ENCODE data around the gene SLC2A9.

The SLC2A9 gene

GRCh38 chr4:10034612-10035104 is 13.4 kb upstream of the SLC2A9 start:
- in situ Hi-C loops (cut with HindIII; ENCODE audit: low pct_unique_long_range_greater_than_20kb, low sequenced_read_pairs) = no loop called here
- no peak for TF ChIP-seq JUND (IDR thresholded peaks at IDR 0.05; ENCODE audit: low read depth)
- no peak for DNase-seq (ENCODE audit: low read depth in 1 of 2, low spot score in 1 of 2)

- TF ChIP-seq JUND (IDR thresholded peaks at IDR 0.05; ENCODE audit: low read depth) = no peak
- in situ Hi-C loops (cut with HindIII; ENCODE audit: low pct_unique_long_range_greater_than_20kb, low sequenced_read_pairs) = no loop called here
- no peak for DNase-seq (ENCODE audit: low read depth in 1 of 2, low spot score in 1 of 2)
Observed at GRCh38 chr4:10034136-10034535, 12.8 kb upstream of the SLC2A9 start.

- TF ChIP-seq JUND (IDR thresholded peaks at IDR 0.05; ENCODE audit: low read depth) = no peak
- DNase-seq (ENCODE audit: low read depth in 1 of 2, low spot score in 1 of 2) = no peak
- in situ Hi-C loops (cut with HindIII; ENCODE audit: low pct_unique_long_range_greater_than_20kb, low sequenced_read_pairs) = no loop called here
Observed at GRCh38 chr4:10033191-10033881, 12.0 kb upstream of the SLC2A9 start.

DNA sequence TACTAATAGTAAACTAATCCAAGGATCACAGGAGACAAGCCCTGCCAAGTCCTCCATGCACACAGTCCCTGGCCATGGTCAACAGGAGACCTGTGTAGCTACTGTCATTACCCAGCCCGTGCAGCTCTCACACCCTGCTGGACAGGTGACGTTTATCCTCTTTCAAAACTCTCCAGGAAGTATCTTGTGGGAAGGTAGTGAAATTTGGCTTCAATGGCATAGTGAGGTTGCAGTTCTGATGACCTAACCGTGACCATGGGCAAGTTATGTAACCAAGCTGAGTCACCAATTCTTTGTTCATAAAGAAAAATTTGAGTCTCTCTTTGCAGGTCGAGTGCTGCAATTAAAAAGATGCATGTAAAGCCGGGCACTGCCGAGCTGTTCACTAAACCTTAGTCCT is 11.3 kb upstream of the SLC2A9 start:
- DNase-seq (ENCODE audit: low read depth in 1 of 2, low spot score in 1 of 2) = peak in 1 of 2 experiments; percentile 16
- no peak for TF ChIP-seq JUND (IDR thresholded peaks at IDR 0.05; ENCODE audit: low read depth)
- in situ Hi-C loops (cut with HindIII; ENCODE audit: low pct_unique_long_range_greater_than_20kb, low sequenced_read_pairs) = no loop called here

DNA sequence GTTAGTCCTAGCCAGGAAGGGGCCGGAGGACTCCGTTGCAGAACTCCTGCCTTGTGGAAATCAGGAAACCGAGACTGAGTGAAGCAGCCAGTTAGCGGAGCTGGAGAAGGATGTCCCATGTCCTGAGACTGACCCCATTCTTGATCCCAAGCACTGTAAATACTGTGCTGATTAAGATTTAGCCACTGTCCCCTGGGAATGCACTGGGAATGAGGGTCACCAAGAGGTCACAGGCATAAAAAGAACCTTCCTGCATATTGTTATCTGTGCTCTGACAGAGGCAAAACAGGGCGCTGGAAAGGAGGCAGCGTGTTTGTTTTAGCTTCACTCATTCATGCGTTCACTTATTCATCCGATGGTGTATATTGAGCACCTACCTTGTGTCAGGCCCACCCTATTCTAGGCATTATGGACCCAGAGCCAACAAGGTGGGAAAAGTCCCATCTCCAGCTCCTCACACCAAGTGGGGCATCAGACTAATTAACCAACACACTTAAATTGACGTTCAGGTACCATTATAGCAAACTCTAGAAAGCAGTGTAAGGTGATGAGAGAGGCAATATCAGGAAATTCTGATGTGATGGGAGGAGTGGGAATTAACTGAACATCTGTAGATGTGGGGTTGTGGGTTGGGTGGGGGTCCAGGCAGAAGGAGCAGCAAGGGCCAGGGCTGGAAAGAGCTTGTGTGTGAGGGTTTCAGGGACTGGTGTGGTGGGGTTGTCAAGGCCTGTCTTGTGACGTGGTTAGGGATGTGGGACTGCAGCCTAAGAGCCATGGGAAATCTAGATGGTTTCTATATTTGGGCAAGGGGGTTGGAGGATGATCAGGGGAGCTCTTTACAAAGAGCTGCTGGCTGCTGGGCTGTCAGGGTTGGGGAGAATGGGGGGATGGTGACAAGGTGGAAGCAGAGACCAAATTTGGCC is 10.6 kb upstream of the SLC2A9 start:
- no peak for TF ChIP-seq JUND (IDR thresholded peaks at IDR 0.05; ENCODE audit: low read depth)
- in situ Hi-C loops (cut with HindIII; ENCODE audit: low pct_unique_long_range_greater_than_20kb, low sequenced_read_pairs) = no loop called here
- no peak for DNase-seq (ENCODE audit: low read depth in 1 of 2, low spot score in 1 of 2)

DNA sequence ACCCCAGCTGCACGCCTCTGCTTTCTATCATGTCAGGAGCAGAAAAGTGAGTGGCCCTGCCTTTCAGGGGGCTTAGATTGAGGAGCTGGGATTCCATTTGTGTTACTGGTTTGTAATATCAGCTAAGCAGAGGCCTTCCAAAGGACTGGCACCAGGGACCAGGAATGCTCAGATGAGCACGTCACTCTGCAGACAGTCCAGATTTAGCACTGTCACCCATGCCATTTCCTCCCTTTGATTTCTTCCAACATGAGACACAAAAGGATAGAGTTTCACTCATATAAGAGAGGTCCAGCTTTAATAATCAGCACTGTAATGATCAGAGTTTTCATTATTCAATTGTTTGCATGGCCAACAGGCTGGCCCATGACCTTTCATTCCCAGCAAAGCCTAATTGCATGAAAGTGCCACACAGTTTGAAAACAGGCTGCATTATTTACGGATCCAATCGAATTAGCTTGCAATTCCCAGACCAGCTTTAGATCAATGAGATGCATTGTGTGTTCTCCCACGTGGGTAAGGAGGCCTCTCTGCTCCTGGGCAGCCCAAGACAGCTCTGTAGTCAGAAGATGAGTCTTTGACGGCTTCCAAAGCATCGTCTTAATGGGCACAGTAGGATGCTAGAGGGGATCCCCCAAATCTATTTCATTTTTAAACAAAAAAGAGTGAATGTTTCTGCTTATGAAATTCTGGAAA is 9.8 kb upstream of the SLC2A9 start:
- in situ Hi-C loops (cut with HindIII; ENCODE audit: low pct_unique_long_range_greater_than_20kb, low sequenced_read_pairs) = no loop called here
- no peak for DNase-seq (ENCODE audit: low read depth in 1 of 2, low spot score in 1 of 2)
- TF ChIP-seq JUND (IDR thresholded peaks at IDR 0.05; ENCODE audit: low read depth) = no peak

GRCh38 chr4:10029403-10029802 is 8.1 kb upstream of the SLC2A9 start:
- no peak for DNase-seq (ENCODE audit: low read depth in 1 of 2, low spot score in 1 of 2)
- no peak for TF ChIP-seq JUND (IDR thresholded peaks at IDR 0.05; ENCODE audit: low read depth)
- in situ Hi-C loops (cut with HindIII; ENCODE audit: low pct_unique_long_range_greater_than_20kb, low sequenced_read_pairs) = no loop called here

DNA sequence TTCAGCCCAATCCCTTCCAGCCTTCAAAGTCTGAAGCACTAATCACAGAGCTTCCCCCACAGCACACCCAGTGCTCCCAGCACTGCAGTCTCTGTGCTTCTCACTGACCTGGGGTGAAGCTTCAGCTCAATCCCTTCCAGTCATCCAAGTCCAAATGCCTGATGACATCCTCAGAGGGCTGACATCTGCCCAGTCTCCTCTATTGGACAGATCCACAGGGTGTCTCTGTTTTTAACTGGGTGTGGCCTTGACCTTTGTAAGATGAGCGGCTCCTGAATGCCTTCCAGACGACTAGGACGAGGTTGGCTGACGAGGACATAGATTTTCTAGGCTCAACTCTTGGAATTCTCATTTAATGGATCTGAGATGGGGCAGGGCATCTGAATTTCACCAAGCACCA is 7.6 kb upstream of the SLC2A9 start:
- no peak for TF ChIP-seq JUND (IDR thresholded peaks at IDR 0.05; ENCODE audit: low read depth)
- no peak for DNase-seq (ENCODE audit: low read depth in 1 of 2, low spot score in 1 of 2)
- in situ Hi-C loops (cut with HindIII; ENCODE audit: low pct_unique_long_range_greater_than_20kb, low sequenced_read_pairs) = no loop called here

DNA sequence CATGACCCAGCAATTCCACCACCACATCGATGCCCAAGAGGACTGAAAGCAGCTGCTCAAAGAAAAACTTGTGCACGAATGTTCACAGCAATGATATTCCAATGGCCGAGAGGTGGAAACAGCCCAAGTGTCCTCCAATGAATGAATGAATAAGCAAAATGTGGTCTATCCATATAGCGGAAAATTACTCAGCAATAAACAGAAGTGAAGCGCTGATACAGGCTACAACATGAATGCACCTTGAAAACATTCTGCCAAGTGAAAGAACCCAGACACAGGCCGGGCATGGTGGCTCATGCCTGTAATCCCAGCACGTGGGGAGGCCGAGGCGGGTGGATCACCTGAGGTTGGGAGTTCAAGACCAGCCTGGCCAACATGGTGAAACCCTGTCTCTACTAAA is 5.2 kb upstream of the SLC2A9 start:
- no peak for TF ChIP-seq JUND (IDR thresholded peaks at IDR 0.05; ENCODE audit: low read depth)
- in situ Hi-C loops (cut with HindIII; ENCODE audit: low pct_unique_long_range_greater_than_20kb, low sequenced_read_pairs) = no loop called here
- DNase-seq (ENCODE audit: low read depth in 1 of 2, low spot score in 1 of 2) = no peak

DNA sequence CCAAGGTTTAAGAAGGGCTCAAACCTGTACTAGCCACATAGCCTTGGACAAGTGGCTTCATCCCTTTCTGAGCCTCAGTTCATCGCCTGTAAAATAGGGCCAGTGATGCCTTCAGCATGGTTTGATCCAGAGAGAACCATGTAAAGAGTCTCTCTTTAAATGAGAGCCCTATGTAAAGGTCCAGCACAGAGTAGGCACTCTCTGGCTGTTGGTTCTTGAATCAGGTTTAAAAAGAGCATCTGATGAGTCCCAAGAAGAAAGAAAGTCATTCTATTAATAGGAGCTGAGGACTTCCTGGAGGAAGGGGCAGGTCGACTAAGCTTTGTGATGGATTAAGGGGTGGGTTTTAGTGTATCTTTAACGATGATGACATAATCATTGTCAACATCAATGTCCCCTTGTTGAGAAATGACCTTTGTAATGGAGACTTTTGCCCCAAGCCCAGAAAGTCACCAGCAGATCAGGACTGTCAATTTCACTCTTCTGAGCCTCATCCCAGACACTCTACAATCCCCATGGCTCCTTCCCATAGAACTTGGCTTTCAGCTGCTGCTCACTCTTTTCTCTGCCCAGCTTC is 4.0 kb upstream of the SLC2A9 start:
- DNase-seq (ENCODE audit: low read depth in 1 of 2, low spot score in 1 of 2) = no peak
- in situ Hi-C loops (cut with HindIII; ENCODE audit: low pct_unique_long_range_greater_than_20kb, low sequenced_read_pairs) = no loop called here
- TF ChIP-seq JUND (IDR thresholded peaks at IDR 0.05; ENCODE audit: low read depth) = no peak

DNA sequence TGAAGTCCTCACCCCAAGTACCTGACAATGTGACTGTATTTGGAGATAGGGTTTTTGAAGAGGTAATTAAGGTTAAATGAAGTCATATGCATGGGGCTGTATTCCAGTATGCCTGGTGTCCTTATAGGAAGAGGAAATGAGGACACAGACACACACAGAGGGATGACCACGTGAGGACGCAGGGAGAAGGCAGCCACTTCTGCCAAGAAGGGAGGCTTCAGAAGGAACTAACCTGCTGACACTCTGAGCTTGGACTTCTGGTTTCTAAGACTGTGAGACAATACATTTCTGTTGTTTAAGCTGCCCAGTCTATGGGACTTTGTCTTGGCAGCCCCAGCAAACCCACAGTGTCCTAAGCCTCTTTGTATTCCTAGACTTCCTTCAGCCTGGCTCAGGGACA is 3.0 kb upstream of the SLC2A9 start:
- in situ Hi-C loops (cut with HindIII; ENCODE audit: low pct_unique_long_range_greater_than_20kb, low sequenced_read_pairs) = no loop called here
- TF ChIP-seq JUND (IDR thresholded peaks at IDR 0.05; ENCODE audit: low read depth) = no peak

GRCh38 chr4:10023806-10024205 is 2.5 kb upstream of the SLC2A9 start:
- in situ Hi-C loops (cut with HindIII; ENCODE audit: low pct_unique_long_range_greater_than_20kb, low sequenced_read_pairs) = no loop called here
- DNase-seq (ENCODE audit: low read depth in 1 of 2, low spot score in 1 of 2) = no peak
- no peak for TF ChIP-seq JUND (IDR thresholded peaks at IDR 0.05; ENCODE audit: low read depth)

More for the DNA sequence above, 3.0 kb upstream of the SLC2A9 start:
- DNase-seq (ENCODE audit: low read depth in 1 of 2, low spot score in 1 of 2) = no peak
